Mesendoderm (in vitro differentiated cells): ENCODE data around the gene AHI1.
"Not testable (repeated sequence)": the region's sequence is repeated elsewhere in the genome, so short reads cannot be mapped to it uniquely, and the experiment has no call there.

Experiments used
- DNase-seq: peaks from one replicate; pipeline ENCODE4 v3.0.0; 2013
- H2AK5ac ChIP-seq: 2 replicates; pipeline ENCODE4 v1.6.1; 2013; ENCODE audit warnings: low read length, inconsistent platforms
- H2BK120ac ChIP-seq: 2 replicates; pipeline ENCODE4 v1.6.1; 2013; ENCODE audit warnings: low read depth, mild to moderate bottlenecking, low read length, moderate library complexity, mixed read lengths
- H2BK15ac ChIP-seq: replicated peaks from 2 replicates; pipeline ENCODE4 v1.6.1; 2013; ENCODE audit warnings: low read depth, mild to moderate bottlenecking, moderate library complexity
- H2BK5ac ChIP-seq: 2 replicates; pipeline ENCODE4 v1.6.1; 2013; ENCODE audit warnings: low read length, inconsistent platforms
- H3K18ac ChIP-seq: 2 replicates; pipeline ENCODE4 v1.6.1; 2013; ENCODE audit warnings: mild to moderate bottlenecking, low read length, mixed read lengths
- H3K23ac ChIP-seq: one replicate; pipeline ENCODE4 v1.6.1; 2013; ENCODE audit warnings: low read length
- H3K27ac ChIP-seq: 2 replicates; pipeline ENCODE4 v1.5.1; 2013; ENCODE audit warnings: low read depth, mild to moderate bottlenecking, inconsistent platforms, low read length, moderate library complexity
- H3K27me3 ChIP-seq: 2 replicates; pipeline ENCODE4 v1.6.1; 2013; ENCODE audit warnings: low read length, control low read depth, mild to moderate bottlenecking, inconsistent platforms; ENCODE audit not compliant: insufficient read depth, poor library complexity
- H3K36me3 ChIP-seq: 2 replicates; pipeline ENCODE4 v1.6.1; 2013; ENCODE audit warnings: low read length, inconsistent platforms; ENCODE audit not compliant: control insufficient read depth, insufficient read depth
- H3K4ac ChIP-seq: one replicate; pipeline ENCODE4 v1.6.1; 2013; ENCODE audit warnings: low read depth, mild to moderate bottlenecking, low read length, moderate library complexity
- H3K4me1 ChIP-seq: 2 replicates; pipeline ENCODE4 v1.6.1; 2013; ENCODE audit warnings: low read depth, low read length, inconsistent platforms; ENCODE audit not compliant: control insufficient read depth
- H3K4me2 ChIP-seq: 2 replicates; pipeline ENCODE4 v1.6.1; 2013; ENCODE audit warnings: low read length
- H3K4me3 ChIP-seq: 2 replicates; pipeline ENCODE4 v1.5.1; 2013; ENCODE audit warnings: mild to moderate bottlenecking, low read length
- H3K56ac ChIP-seq: one replicate; pipeline ENCODE4 v1.6.1; 2013; ENCODE audit warnings: low read length
- H3K79me1 ChIP-seq: 2 replicates; pipeline ENCODE4 v1.6.1; 2013; ENCODE audit warnings: low read length, inconsistent platforms
- H3K79me2 ChIP-seq: 2 replicates; pipeline ENCODE4 v1.6.1; 2013; ENCODE audit warnings: mild to moderate bottlenecking, low read length; ENCODE audit not compliant: control insufficient read depth, insufficient read depth
- H3K9ac ChIP-seq: 2 replicates; pipeline ENCODE4 v1.6.1; 2013; ENCODE audit warnings: low read length, inconsistent platforms
- H4K5ac ChIP-seq: one replicate; pipeline ENCODE4 v1.6.1; 2013; ENCODE audit warnings: low read length
- H4K8ac ChIP-seq: one replicate; pipeline ENCODE4 v1.6.1; 2013; ENCODE audit warnings: low read depth, mild to moderate bottlenecking, control low read depth, low read length, moderate library complexity
- WGBS: extraction: QIAGEN DNeasy Blood & Tissue Kit; methylation state at CpG from one replicate; pipeline ENCODE4 v1.1.7; 2013; ENCODE audit warnings: low lambda C conversion rate, missing lambda C conversion rate; ENCODE audit not compliant: insufficient coverage; ENCODE audit errors: extremely low coverage; 5-methylcytosine and 5-hydroxymethylcytosine counted together

Gene AHI1

DNA sequence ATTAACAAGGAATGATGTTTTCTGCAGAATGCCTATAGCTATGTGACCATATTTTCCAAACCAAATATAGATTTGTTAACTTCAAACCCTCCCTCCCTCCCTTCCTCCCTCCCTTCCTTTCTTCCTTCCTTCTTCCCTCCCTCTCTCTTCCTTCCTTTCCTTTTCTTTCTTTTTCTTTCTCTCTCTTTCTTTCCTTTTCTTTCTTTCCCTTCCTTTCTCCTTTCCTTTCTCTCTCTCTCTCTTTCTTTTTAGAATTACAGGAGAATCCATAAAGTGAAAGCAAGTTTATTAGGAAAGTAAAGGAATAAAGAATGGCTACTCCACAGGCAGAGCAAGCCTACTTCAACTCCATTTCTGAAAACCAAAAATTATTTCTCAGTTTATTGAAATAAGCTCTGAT is 153.0 kb downstream of the AHI1 start:
- H4K5ac ChIP-seq, result no peak overlapping the region
- no peak overlapping the region for H2AK5ac ChIP-seq
- DNase-seq, result no peak
- H3K79me1 ChIP-seq, result no peaks in the 10 kb centered on the region
- H3K27me3 ChIP-seq, result no peaks in the 10 kb centered on the region
- no peaks in the 10 kb centered on the region for H3K36me3 ChIP-seq
- H3K4ac ChIP-seq, result no peak overlapping the region
- no peak overlapping the region for H3K9ac ChIP-seq
- H2BK120ac ChIP-seq, result no peak overlapping the region
- H4K8ac ChIP-seq, result no peak overlapping the region
- no peak overlapping the region for H3K18ac ChIP-seq
- no peak overlapping the region for H2BK15ac ChIP-seq
- H3K56ac ChIP-seq, result no peak overlapping the region
- no peaks in the 10 kb centered on the region for H3K79me2 ChIP-seq
- no peak overlapping the region for H3K4me3 ChIP-seq
- no peak overlapping the region for H3K4me2 ChIP-seq
- H2BK5ac ChIP-seq, result no peak overlapping the region
- no peaks in the 10 kb centered on the region for H3K4me1 ChIP-seq
- H3K23ac ChIP-seq, result no peak overlapping the region
- no peak overlapping the region for H3K27ac ChIP-seq

DNA sequence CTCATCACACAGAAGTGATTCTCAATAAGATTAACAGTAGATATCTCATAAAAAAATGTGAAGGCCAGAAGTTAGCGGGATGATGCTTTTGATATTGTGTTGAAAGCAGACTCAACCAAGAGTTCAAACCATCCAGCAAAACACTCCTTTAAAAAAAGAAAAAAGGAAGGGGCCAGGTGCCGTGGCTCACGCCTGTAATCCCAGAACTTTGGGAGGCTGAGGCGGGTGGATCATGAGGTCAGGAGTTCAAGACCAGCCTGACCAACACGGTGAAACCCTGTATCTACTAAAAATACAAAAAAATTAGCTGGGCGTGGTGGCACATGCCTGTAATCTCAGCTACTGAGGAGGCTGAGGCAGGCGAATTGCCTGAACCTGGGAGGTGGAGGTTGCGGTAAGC is 157.6 kb downstream of the AHI1 start:
- H2BK15ac ChIP-seq, H3K4me3 ChIP-seq, H3K79me2 ChIP-seq, H3K56ac ChIP-seq, H4K8ac ChIP-seq, H4K5ac ChIP-seq, H2BK120ac ChIP-seq, H3K9ac ChIP-seq, H3K23ac ChIP-seq, H3K4ac ChIP-seq, H3K4me2 ChIP-seq, H3K27ac ChIP-seq, H3K4me1 ChIP-seq, H2AK5ac ChIP-seq, H3K18ac ChIP-seq, H3K27me3 ChIP-seq, H3K79me1 ChIP-seq, DNase-seq, H2BK5ac ChIP-seq, H3K36me3 ChIP-seq: not testable (repeated sequence)
- WGBS, result no CpG with 5 or more reads among the region's 8 CpGs

DNA sequence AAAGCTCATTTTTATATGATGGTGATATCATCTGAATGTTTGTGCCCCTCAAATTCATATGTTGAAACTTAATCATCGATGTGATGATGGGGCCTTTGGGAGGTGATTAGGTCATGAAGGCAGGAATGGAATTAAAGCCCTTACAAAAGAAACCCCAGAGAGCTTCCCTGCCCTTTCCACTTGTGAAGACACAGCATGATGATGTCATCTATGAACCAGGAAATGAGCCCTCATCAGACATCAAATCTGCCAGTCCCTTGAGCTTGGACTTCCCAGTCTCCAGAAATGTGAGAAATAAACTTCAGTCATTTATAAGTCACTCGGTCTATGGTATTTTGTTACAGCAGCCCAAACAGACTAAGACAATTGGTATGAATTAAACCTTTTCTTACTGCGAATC is 163.4 kb downstream of the AHI1 start:
- H3K79me2 ChIP-seq, result no peaks in the 10 kb centered on the region
- WGBS, result no CpG with 5 or more reads among the region's 3 CpGs
- peak; percentile 53 for DNase-seq

GRCh38 chr6:135331002-135331401 is 166.5 kb downstream of the AHI1 start:
- Histone ChIP-seq H3K36me3 (no peaks in the 10 kb centered on the region), H3K27ac (no peak overlapping the region), H4K5ac (no peak overlapping the region), H3K4me3 (no peak overlapping the region), H2BK15ac (no peak overlapping the region), H2BK5ac (no peak overlapping the region), H2BK120ac (no peak overlapping the region), H4K8ac (no peak overlapping the region), H3K4ac (no peak overlapping the region), H3K27me3 (no peaks in the 10 kb centered on the region), H3K56ac (no peak overlapping the region), H2AK5ac (no peak overlapping the region), H3K4me2 (no peak overlapping the region), H3K4me1 (no peaks in the 10 kb centered on the region), H3K18ac (peak overlapping the region; percentile 39), H3K79me1 (no peaks in the 10 kb centered on the region), H3K23ac (no peak overlapping the region), H3K79me2 (no peaks in the 10 kb centered on the region), H3K9ac (no peak overlapping the region)
- no peak for DNase-seq
- WGBS, result no CpG with 5 or more reads among the region's 2 CpGs

More for the DNA sequence above, 163.4 kb downstream of the AHI1 start:
- H3K27ac ChIP-seq, result no peak overlapping the region
- no peaks in the 10 kb centered on the region for H3K79me1 ChIP-seq
- no peak overlapping the region for H2BK5ac ChIP-seq
- no peak overlapping the region for H3K18ac ChIP-seq
- no peaks in the 10 kb centered on the region for H3K36me3 ChIP-seq
- no peaks in the 10 kb centered on the region for H3K27me3 ChIP-seq
- no peak overlapping the region for H2BK120ac ChIP-seq
- no peak overlapping the region for H3K4me3 ChIP-seq
- no peak overlapping the region for H3K4me2 ChIP-seq
- no peaks in the 10 kb centered on the region for H3K4me1 ChIP-seq
- no peak overlapping the region for H2AK5ac ChIP-seq
- no peak overlapping the region for H3K9ac ChIP-seq
- no peak overlapping the region for H3K56ac ChIP-seq
- H3K23ac ChIP-seq, result no peak overlapping the region
- H3K4ac ChIP-seq, result no peak overlapping the region
- no peak overlapping the region for H2BK15ac ChIP-seq
- H4K8ac ChIP-seq, result no peak overlapping the region
- no peak overlapping the region for H4K5ac ChIP-seq

- Histone ChIP-seq H3K9ac (no peak overlapping the region), H3K79me2 (no peaks in the 10 kb centered on the region), H3K4me1 (no peaks in the 10 kb centered on the region), H4K8ac (no peak overlapping the region), H3K27me3 (no peaks in the 10 kb centered on the region), H2AK5ac (no peak overlapping the region), H3K23ac (no peak overlapping the region), H3K18ac (no peak overlapping the region), H4K5ac (no peak overlapping the region), H2BK120ac (no peak overlapping the region), H3K4ac (no peak overlapping the region), H2BK5ac (no peak overlapping the region), H3K4me2 (no peak overlapping the region), H3K79me1 (no peaks in the 10 kb centered on the region), H2BK15ac (no peak overlapping the region), H3K27ac (no peak overlapping the region), H3K56ac (no peak overlapping the region), H3K4me3 (no peak overlapping the region), H3K36me3 (no peaks in the 10 kb centered on the region)
- WGBS, result no CpG with 5 or more reads among the region's 13 CpGs
- DNase-seq, result no peak
Measured at GRCh38 chr6:135329851-135330803, 167.4 kb downstream of the AHI1 start.

DNA sequence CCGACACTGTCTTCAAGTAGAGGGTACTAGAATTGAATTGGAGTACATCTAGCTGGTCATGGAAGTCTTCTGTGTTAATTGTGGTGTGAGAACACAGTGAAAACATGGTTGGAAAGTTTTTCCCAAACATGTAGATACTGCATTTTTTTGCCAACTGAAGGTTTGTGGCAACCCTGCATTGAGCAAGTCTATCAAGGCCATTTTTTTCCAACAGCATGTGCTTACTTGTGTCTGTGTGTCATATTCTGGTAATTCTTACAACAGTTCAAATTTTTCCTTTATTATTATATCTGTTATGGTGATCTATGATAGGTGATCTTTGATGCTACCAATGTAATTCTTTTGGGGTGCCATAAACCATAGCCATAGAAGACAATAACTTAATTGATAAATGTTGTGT is 169.4 kb downstream of the AHI1 start:
- no peak overlapping the region for H3K9ac ChIP-seq
- H2BK120ac ChIP-seq, result no peak overlapping the region
- H3K18ac ChIP-seq, result no peak overlapping the region
- no peak overlapping the region for H4K8ac ChIP-seq
- no peaks in the 10 kb centered on the region for H3K79me2 ChIP-seq
- no peak overlapping the region for H3K23ac ChIP-seq
- no peak overlapping the region for H2BK5ac ChIP-seq
- no peak overlapping the region for H3K4ac ChIP-seq
- H3K4me3 ChIP-seq, result no peak overlapping the region
- H3K27ac ChIP-seq, result no peak overlapping the region
- no peak for DNase-seq
- H3K27me3 ChIP-seq, result no peaks in the 10 kb centered on the region
- H4K5ac ChIP-seq, result no peak overlapping the region
- no peaks in the 10 kb centered on the region for H3K36me3 ChIP-seq
- WGBS, result no CpG with 5 or more reads among the region's 1 CpG
- no peaks in the 10 kb centered on the region for H3K79me1 ChIP-seq
- H3K4me2 ChIP-seq, result no peak overlapping the region
- H2BK15ac ChIP-seq, result no peak overlapping the region
- H3K4me1 ChIP-seq, result no peaks in the 10 kb centered on the region
- H3K56ac ChIP-seq, result no peak overlapping the region
- H2AK5ac ChIP-seq, result no peak overlapping the region
